BLaER1 (cell line): Measurements from ENCODE around the gene PCGF5.

Experiments used
- H3K27ac ChIP-seq: shearing (Covaris generic); formaldehyde crosslinking; 2 replicates; pipeline ENCODE4 v1.8.1; 2022
- H3K27me3 ChIP-seq: shearing (Covaris generic); formaldehyde crosslinking; 2 replicates; pipeline ENCODE4 v1.8.1; 2022
- H3K36me3 ChIP-seq: shearing (Covaris generic); formaldehyde crosslinking; 2 replicates; pipeline ENCODE4 v1.8.1; 2022
- H3K4me1 ChIP-seq: shearing (Covaris generic); formaldehyde crosslinking; 2 replicates; pipeline ENCODE4 v1.8.1; 2022
- H3K4me2 ChIP-seq: shearing (Covaris generic); formaldehyde crosslinking; 2 replicates; pipeline ENCODE4 v1.8.1; 2022
- H3K4me3 ChIP-seq: shearing (Covaris generic); formaldehyde crosslinking; 2 replicates; pipeline ENCODE4 v1.8.1; 2022
- H3K9ac ChIP-seq: shearing (Covaris generic); formaldehyde crosslinking; 2 replicates; pipeline ENCODE4 v1.8.1; 2022
- H3K9me3 ChIP-seq: shearing (Covaris generic); formaldehyde crosslinking; 2 replicates; pipeline ENCODE4 v1.8.1; 2022
- H4K20me1 ChIP-seq: shearing (Covaris generic); formaldehyde crosslinking; 2 replicates; pipeline ENCODE4 v1.8.1; 2022
- Cebpa-rat ChIP-seq: shearing (Covaris generic); IDR thresholded peaks from 2 replicates; pipeline ENCODE4 v1.8.1; 2022

The PCGF5 gene

GRCh38 chr10:91271886-91272285 is 51.4 kb downstream of the PCGF5 start:
- no peak overlapping the region for H3K4me2 ChIP-seq
- H3K36me3 ChIP-seq: no peaks in the 10 kb centered on the region
- no peaks in the 10 kb centered on the region for H3K4me1 ChIP-seq
- H3K9ac ChIP-seq: no peak overlapping the region
- H3K27me3 ChIP-seq: no peaks in the 10 kb centered on the region
- H3K4me3 ChIP-seq: no peak overlapping the region
- no peaks in the 10 kb centered on the region for H3K9me3 ChIP-seq
- H4K20me1 ChIP-seq: no peaks in the 10 kb centered on the region
- H3K27ac ChIP-seq: no peak overlapping the region
- no peak for TF ChIP-seq Cebpa-rat

GRCh38 chr10:91284486-91285090 is 64.1 kb downstream of the PCGF5 start:
- H3K9me3 ChIP-seq: no peaks in the 10 kb centered on the region
- no peak overlapping the region for H3K4me3 ChIP-seq
- H3K27me3 ChIP-seq: no peaks in the 10 kb centered on the region
- no peaks in the 10 kb centered on the region for H3K4me1 ChIP-seq
- TF ChIP-seq Cebpa-rat: no peak
- H3K27ac ChIP-seq: no peak overlapping the region
- H3K36me3 ChIP-seq: no peaks in the 10 kb centered on the region
- no peaks in the 10 kb centered on the region for H4K20me1 ChIP-seq
- H3K9ac ChIP-seq: no peak overlapping the region
- H3K4me2 ChIP-seq: no peak overlapping the region

GRCh38 chr10:91286572-91286971 is 66.1 kb downstream of the PCGF5 start:
- no peak overlapping the region for H3K9ac ChIP-seq
- no peak for TF ChIP-seq Cebpa-rat
- no peaks in the 10 kb centered on the region for H4K20me1 ChIP-seq
- H3K36me3 ChIP-seq: no peaks in the 10 kb centered on the region
- H3K4me3 ChIP-seq: no peak overlapping the region
- no peaks in the 10 kb centered on the region for H3K4me1 ChIP-seq
- H3K9me3 ChIP-seq: no peaks in the 10 kb centered on the region
- no peak overlapping the region for H3K4me2 ChIP-seq
- no peak overlapping the region for H3K27ac ChIP-seq
- H3K27me3 ChIP-seq: no peaks in the 10 kb centered on the region

- no peak for TF ChIP-seq Cebpa-rat
- no peaks in the 10 kb centered on the region for H3K9me3 ChIP-seq
- H3K4me2 ChIP-seq: no peak overlapping the region
- H3K27me3 ChIP-seq: no peaks in the 10 kb centered on the region
- no peaks in the 10 kb centered on the region for H4K20me1 ChIP-seq
- H3K4me1 ChIP-seq: no peaks in the 10 kb centered on the region
- no peaks in the 10 kb centered on the region for H3K36me3 ChIP-seq
- H3K4me3 ChIP-seq: no peak overlapping the region
- no peak overlapping the region for H3K27ac ChIP-seq
- H3K9ac ChIP-seq: no peak overlapping the region
Observed at GRCh38 chr10:91287276-91287675, 66.8 kb downstream of the PCGF5 start.

- TF ChIP-seq Cebpa-rat: no peak
- no peaks in the 10 kb centered on the region for H3K4me1 ChIP-seq
Observed at GRCh38 chr10:91287912-91288311, 67.4 kb downstream of the PCGF5 start.

GRCh38 chr10:91289305-91289704 is 68.8 kb downstream of the PCGF5 start:
- H3K4me3 ChIP-seq: no peak overlapping the region
- H3K4me1 ChIP-seq: no peaks in the 10 kb centered on the region
- no peak for TF ChIP-seq Cebpa-rat
- H3K27ac ChIP-seq: no peak overlapping the region
- no peaks in the 10 kb centered on the region for H3K9me3 ChIP-seq
- no peak overlapping the region for H3K9ac ChIP-seq
- no peak overlapping the region for H3K4me2 ChIP-seq
- no peaks in the 10 kb centered on the region for H3K36me3 ChIP-seq
- H4K20me1 ChIP-seq: no peaks in the 10 kb centered on the region
- H3K27me3 ChIP-seq: no peaks in the 10 kb centered on the region

More at GRCh38 chr10:91287912-91288311, 67.4 kb downstream of the PCGF5 start:
- Histone ChIP-seq H3K9ac (no peak overlapping the region), H3K4me2 (no peak overlapping the region), H4K20me1 (no peaks in the 10 kb centered on the region), H3K4me3 (no peak overlapping the region), H3K27ac (no peak overlapping the region), H3K9me3 (no peaks in the 10 kb centered on the region), H3K36me3 (no peaks in the 10 kb centered on the region), H3K27me3 (no peaks in the 10 kb centered on the region)

- no peaks in the 10 kb centered on the region for H3K9me3 ChIP-seq
- H3K4me2 ChIP-seq: no peak overlapping the region
- H3K4me1 ChIP-seq: peaks cover under 1% of the 10 kb centered on the region
- H3K27ac ChIP-seq: no peak overlapping the region
- no peaks in the 10 kb centered on the region for H3K36me3 ChIP-seq
- no peaks in the 10 kb centered on the region for H4K20me1 ChIP-seq
- no peaks in the 10 kb centered on the region for H3K27me3 ChIP-seq
- H3K4me3 ChIP-seq: no peak overlapping the region
- no peak overlapping the region for H3K9ac ChIP-seq
- no peak for TF ChIP-seq Cebpa-rat
Observed at GRCh38 chr10:91290607-91291006, 70.1 kb downstream of the PCGF5 start.

- Histone ChIP-seq H3K36me3 (no peaks in the 10 kb centered on the region), H3K4me1 (peaks cover 27% of the 10 kb centered on the region), H3K4me3 (no peak overlapping the region), H3K27ac (no peak overlapping the region), H3K9me3 (no peaks in the 10 kb centered on the region), H3K27me3 (no peaks in the 10 kb centered on the region), H3K4me2 (no peak overlapping the region), H3K9ac (no peak overlapping the region), H4K20me1 (no peaks in the 10 kb centered on the region)
- no peak for TF ChIP-seq Cebpa-rat
Observed at GRCh38 chr10:91294134-91294906, 73.9 kb downstream of the PCGF5 start.

GRCh38 chr10:91295346-91295745 is 74.9 kb downstream of the PCGF5 start:
- TF ChIP-seq Cebpa-rat: no peak
- Histone ChIP-seq H3K4me3 (no peak overlapping the region), H3K4me1 (peaks cover 27% of the 10 kb centered on the region)

GRCh38 chr10:91296471-91296870 is 76.0 kb downstream of the PCGF5 start:
- peak overlapping the region; percentile 37 for H3K4me2 ChIP-seq
- no peaks in the 10 kb centered on the region for H3K36me3 ChIP-seq
- TF ChIP-seq Cebpa-rat: no peak
- H3K4me3 ChIP-seq: no peak overlapping the region
- H3K9ac ChIP-seq: no peak overlapping the region
- H4K20me1 ChIP-seq: no peaks in the 10 kb centered on the region
- H3K9me3 ChIP-seq: no peaks in the 10 kb centered on the region
- no peak overlapping the region for H3K27ac ChIP-seq
- no peaks in the 10 kb centered on the region for H3K27me3 ChIP-seq
- peaks cover 27% of the 10 kb centered on the region for H3K4me1 ChIP-seq

More at GRCh38 chr10:91295346-91295745, 74.9 kb downstream of the PCGF5 start:
- Histone ChIP-seq H4K20me1 (no peaks in the 10 kb centered on the region), H3K9ac (no peak overlapping the region), H3K4me2 (no peak overlapping the region), H3K27ac (no peak overlapping the region), H3K36me3 (no peaks in the 10 kb centered on the region), H3K9me3 (no peaks in the 10 kb centered on the region), H3K27me3 (no peaks in the 10 kb centered on the region)
